Measurements from ENCODE around the gene ELOVL6.
"Not testable (repeated sequence)": the region's sequence is repeated elsewhere in the genome, so short reads cannot be mapped to it uniquely, and the experiment has no call there.

DNA sequence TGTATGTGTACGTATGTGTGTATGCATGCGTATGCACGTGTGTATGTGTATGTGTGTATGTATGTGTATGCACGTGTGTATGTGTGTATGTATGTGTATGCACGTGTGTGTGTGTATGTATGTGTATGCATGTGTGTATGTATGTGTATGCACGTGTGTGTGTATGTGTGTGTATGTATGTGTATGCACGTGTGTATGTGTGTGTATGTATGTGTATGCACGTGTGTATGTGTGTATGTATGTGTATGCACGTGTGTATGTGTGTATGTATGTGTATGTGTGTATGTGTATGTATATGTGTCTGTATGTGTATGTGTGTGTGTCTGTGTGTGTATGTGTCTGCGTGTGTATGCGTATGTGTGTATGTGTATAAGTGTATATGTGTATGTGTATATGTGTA, 35.2 kb upstream of the ELOVL6 start:
- TF ChIP-seq, protein P1, sequence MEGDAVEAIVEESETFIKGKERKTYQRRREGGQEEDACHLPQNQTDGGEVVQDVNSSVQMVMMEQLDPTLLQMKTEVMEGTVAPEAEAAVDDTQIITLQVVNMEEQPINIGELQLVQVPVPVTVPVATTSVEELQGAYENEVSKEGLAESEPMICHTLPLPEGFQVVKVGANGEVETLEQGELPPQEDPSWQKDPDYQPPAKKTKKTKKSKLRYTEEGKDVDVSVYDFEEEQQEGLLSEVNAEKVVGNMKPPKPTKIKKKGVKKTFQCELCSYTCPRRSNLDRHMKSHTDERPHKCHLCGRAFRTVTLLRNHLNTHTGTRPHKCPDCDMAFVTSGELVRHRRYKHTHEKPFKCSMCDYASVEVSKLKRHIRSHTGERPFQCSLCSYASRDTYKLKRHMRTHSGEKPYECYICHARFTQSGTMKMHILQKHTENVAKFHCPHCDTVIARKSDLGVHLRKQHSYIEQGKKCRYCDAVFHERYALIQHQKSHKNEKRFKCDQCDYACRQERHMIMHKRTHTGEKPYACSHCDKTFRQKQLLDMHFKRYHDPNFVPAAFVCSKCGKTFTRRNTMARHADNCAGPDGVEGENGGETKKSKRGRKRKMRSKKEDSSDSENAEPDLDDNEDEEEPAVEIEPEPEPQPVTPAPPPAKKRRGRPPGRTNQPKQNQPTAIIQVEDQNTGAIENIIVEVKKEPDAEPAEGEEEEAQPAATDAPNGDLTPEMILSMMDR (IDR thresholded peaks at IDR 0.05 in 8 of 11, conservative IDR thresholded peaks at IDR 0.05 in 3 of 11), result not testable (repeated sequence)
- TF ChIP-seq POLR2A (IDR thresholded peaks at IDR 0.05), result not testable (repeated sequence)

All from spleen (tissue), 7 donors.